Loucy (cell line): Measurements from ENCODE around the gene TRPM7.

Experiments
- H2AFZ ChIP-seq: fragments of 200-600 bp; sonication (generic); 2 replicates; pipeline ENCODE4 v1.6.0; 2016; ENCODE audit warnings: antibody characterized with exemption, mild to moderate bottlenecking, low read length, moderate library complexity
- H3F3A ChIP-seq: fragments of 200-600 bp; 2 replicates; pipeline ENCODE4 v1.6.0; 2016; ENCODE audit warnings: antibody characterized with exemption, low read depth, mild to moderate bottlenecking
- H3K27me3 ChIP-seq: fragments of 200-600 bp; sonication (generic); 2 replicates; pipeline ENCODE4 v1.6.1; 2014; ENCODE audit warnings: low read length, mild to moderate bottlenecking; ENCODE audit not compliant: insufficient read depth, poor library complexity, severe bottlenecking
- H3K36me3 ChIP-seq: fragments of 200-600 bp; sonication (generic); 2 replicates; pipeline ENCODE4 v1.6.1; 2016; ENCODE audit warnings: low read length; ENCODE audit not compliant: insufficient read depth
- H3K4me1 ChIP-seq: fragments of 200-600 bp; sonication (generic); 2 replicates; pipeline ENCODE4 v1.5.1; 2014; ENCODE audit warnings: low read length, mild to moderate bottlenecking; ENCODE audit not compliant: insufficient read depth, poor library complexity, severe bottlenecking
- H3K4me2 ChIP-seq: fragments of 200-600 bp; sonication (generic); 2 replicates; pipeline ENCODE4 v1.6.0; 2014; ENCODE audit warnings: antibody characterized with exemption, low read length, low read depth, mild to moderate bottlenecking; ENCODE audit not compliant: poor library complexity, severe bottlenecking
- H3K4me3 ChIP-seq: fragments of 200-600 bp; sonication (generic); 2 replicates; pipeline ENCODE4 v1.5.1; 2014; ENCODE audit warnings: low read length, mild to moderate bottlenecking, mixed read lengths; ENCODE audit not compliant: poor library complexity, severe bottlenecking
- H3K79me2 ChIP-seq: fragments of 200-600 bp; sonication (generic); 2 replicates; pipeline ENCODE4 v1.6.1; 2014; ENCODE audit warnings: low read length; ENCODE audit not compliant: insufficient read depth
- H3K9ac ChIP-seq: fragments of 200-600 bp; sonication (generic); 2 replicates; pipeline ENCODE4 v1.6.0; 2014; ENCODE audit warnings: mild to moderate bottlenecking, low read depth, low read length, moderate library complexity; ENCODE audit not compliant: poor library complexity, severe bottlenecking
- H3K9me2 ChIP-seq: fragments of 200-600 bp; sonication (generic); replicated peaks from 2 replicates; pipeline ENCODE4 v1.6.1; 2016; ENCODE audit warnings: low read depth, low read length, mixed read lengths
- H3K9me3 ChIP-seq: fragments of 200-600 bp; sonication (generic); 2 replicates; pipeline ENCODE4 v1.6.1; 2014; ENCODE audit warnings: mild to moderate bottlenecking, antibody characterized with exemption, low read length, low read depth; ENCODE audit not compliant: insufficient read depth
- H4K20me1 ChIP-seq: fragments of 200-600 bp; sonication (generic); 2 replicates; pipeline ENCODE4 v1.6.0; 2014; ENCODE audit warnings: antibody characterized with exemption, low read length, mild to moderate bottlenecking; ENCODE audit not compliant: insufficient read depth, poor library complexity, severe bottlenecking
- EZH2phosphoT487 ChIP-seq: fragments of 200-600 bp; IDR thresholded peaks from 2 replicates; pipeline ENCODE4 v1.6.1; 2018; ENCODE audit warnings: antibody characterized with exemption, mild to moderate bottlenecking, moderate library complexity, borderline replicate concordance
- TF ChIP-seq, protein P1 (sequence below): fragments of 200-600 bp; sonication (generic); conservative IDR thresholded peaks from 2 replicates; pipeline ENCODE4 v1.5.1; 2014; ENCODE audit warnings: mild to moderate bottlenecking, antibody characterized with exemption, low read length

TRPM7 gene

DNA sequence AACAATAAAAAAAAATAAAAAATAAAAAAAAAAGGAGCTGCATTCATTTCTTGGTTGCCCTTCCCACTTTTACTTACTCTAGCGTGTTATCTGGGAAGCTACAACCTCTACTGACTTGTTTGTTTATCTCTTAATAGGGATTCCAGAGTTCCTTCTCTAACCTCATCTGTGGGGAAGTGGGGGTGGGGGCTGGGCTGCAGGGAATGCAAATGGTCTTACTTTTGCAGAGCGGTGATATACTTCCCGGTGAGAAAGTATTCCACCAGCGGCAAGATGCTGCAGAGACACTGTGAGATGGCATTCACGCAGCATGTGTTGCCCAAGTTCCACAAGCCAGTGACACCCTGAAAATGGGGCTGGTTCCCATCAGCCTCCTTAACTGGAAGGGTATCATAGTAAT lies 142.2 kb downstream of the TRPM7 start:
- TF ChIP-seq, protein P1, sequence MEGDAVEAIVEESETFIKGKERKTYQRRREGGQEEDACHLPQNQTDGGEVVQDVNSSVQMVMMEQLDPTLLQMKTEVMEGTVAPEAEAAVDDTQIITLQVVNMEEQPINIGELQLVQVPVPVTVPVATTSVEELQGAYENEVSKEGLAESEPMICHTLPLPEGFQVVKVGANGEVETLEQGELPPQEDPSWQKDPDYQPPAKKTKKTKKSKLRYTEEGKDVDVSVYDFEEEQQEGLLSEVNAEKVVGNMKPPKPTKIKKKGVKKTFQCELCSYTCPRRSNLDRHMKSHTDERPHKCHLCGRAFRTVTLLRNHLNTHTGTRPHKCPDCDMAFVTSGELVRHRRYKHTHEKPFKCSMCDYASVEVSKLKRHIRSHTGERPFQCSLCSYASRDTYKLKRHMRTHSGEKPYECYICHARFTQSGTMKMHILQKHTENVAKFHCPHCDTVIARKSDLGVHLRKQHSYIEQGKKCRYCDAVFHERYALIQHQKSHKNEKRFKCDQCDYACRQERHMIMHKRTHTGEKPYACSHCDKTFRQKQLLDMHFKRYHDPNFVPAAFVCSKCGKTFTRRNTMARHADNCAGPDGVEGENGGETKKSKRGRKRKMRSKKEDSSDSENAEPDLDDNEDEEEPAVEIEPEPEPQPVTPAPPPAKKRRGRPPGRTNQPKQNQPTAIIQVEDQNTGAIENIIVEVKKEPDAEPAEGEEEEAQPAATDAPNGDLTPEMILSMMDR = no peak
- TF ChIP-seq EZH2phosphoT487 = no peak
- Histone ChIP-seq H2AFZ (no peak overlapping the region), H3F3A (no peaks in the 10 kb centered on the region), H3K9me3 (no peaks in the 10 kb centered on the region), H3K9ac (no peak overlapping the region), H3K9me2 (no peaks in the 10 kb centered on the region), H3K4me3 (no peak overlapping the region), H3K4me2 (no peak overlapping the region), H3K4me1 (peaks cover 33% of the 10 kb centered on the region), H4K20me1 (no peaks in the 10 kb centered on the region), H3K79me2 (no peaks in the 10 kb centered on the region), H3K27me3 (no peaks in the 10 kb centered on the region), H3K36me3 (no peaks in the 10 kb centered on the region)

DNA sequence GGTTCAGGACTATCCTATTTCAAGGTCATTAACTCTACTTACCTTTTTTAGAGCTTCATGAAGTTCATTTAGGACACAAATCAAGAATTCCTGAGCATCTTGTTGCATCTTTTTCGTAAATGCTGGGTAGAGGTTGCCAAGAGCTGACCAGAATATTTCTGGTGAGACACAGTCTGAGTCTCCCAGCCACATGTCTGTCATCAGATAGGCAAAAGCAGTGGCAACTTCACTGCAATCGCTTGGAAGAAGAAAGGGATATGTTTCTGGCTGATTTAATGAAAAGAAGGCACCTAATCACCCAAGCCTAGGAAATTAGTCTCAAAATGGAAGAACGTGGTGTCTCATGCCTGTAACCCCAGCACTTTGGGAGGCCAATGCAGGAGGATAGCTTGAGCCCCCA lies 143.0 kb downstream of the TRPM7 start:
- Histone ChIP-seq H4K20me1 (no peaks in the 10 kb centered on the region), H3K36me3 (no peaks in the 10 kb centered on the region), H3K9me2 (no peaks in the 10 kb centered on the region), H3K79me2 (no peaks in the 10 kb centered on the region), H3K9ac (no peak overlapping the region), H3K4me1 (peaks cover 33% of the 10 kb centered on the region), H3K4me2 (no peak overlapping the region), H3K4me3 (no peak overlapping the region), H3F3A (no peaks in the 10 kb centered on the region), H2AFZ (no peak overlapping the region), H3K27me3 (no peaks in the 10 kb centered on the region), H3K9me3 (no peaks in the 10 kb centered on the region)
- TF ChIP-seq, protein P1 = no peak
- TF ChIP-seq EZH2phosphoT487 = no peak

DNA sequence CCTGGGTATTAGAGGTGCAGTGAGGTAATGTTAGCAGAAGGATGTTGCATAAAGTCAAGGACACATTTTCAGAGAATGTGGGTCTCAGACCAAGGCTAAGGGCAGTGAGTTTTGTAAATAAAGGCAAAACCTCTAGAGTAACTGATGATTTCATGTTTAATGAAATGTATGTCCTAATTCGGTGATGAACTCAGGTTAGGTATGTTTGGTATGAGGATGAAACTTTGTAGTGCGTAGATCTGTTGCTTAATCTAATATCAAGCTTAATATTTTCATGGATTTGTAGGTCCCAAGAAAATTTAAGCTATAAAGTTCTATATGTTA lies 143.7 kb downstream of the TRPM7 start:
- H3K9me2 ChIP-seq = no peaks in the 10 kb centered on the region
- H3K4me3 ChIP-seq = no peak overlapping the region
- no peaks in the 10 kb centered on the region for H3K27me3 ChIP-seq
- no peaks in the 10 kb centered on the region for H3K79me2 ChIP-seq
- TF ChIP-seq, protein P1 = no peak
- TF ChIP-seq EZH2phosphoT487 = no peak
- no peaks in the 10 kb centered on the region for H4K20me1 ChIP-seq
- no peaks in the 10 kb centered on the region for H3K36me3 ChIP-seq
- no peaks in the 10 kb centered on the region for H3K9me3 ChIP-seq
- peak overlapping the region; percentile 11; the same call in 1 of the 2 replicates for H2AFZ ChIP-seq
- no peak overlapping the region for H3K9ac ChIP-seq
- no peak overlapping the region for H3K4me2 ChIP-seq
- H3F3A ChIP-seq = no peaks in the 10 kb centered on the region
- H3K4me1 ChIP-seq = peaks cover 27% of the 10 kb centered on the region
